ENCODE measurements around the gene COMT.

Gene COMT

GRCh38 chr22:20008221-20008995, 66.8 kb downstream of the COMT start:
- Histone ChIP-seq H3K36me3 (peaks cover 3% of the 10 kb centered on the region; the same call in 1 of the 2 replicates), H3K27ac (no peak overlapping the region), H3K27me3 (ENCODE audit: insufficient read depth, low read depth, severe bottlenecking) (no peaks in the 10 kb centered on the region), H3K9me3 (ENCODE audit: severe bottlenecking) (peaks cover 7% of the 10 kb centered on the region), H3K4me3 (ENCODE audit: low read depth, low read length) (no peak overlapping the region)
- DNase-seq: no peak
- TF ChIP-seq CTCF (IDR thresholded peaks at IDR 0.05; ENCODE audit: low read depth, low read length): no peak

- DNase-seq: no peak
- Histone ChIP-seq H3K27ac (no peak overlapping the region), H3K27me3 (ENCODE audit: insufficient read depth, low read depth, severe bottlenecking) (no peaks in the 10 kb centered on the region), H3K9me3 (ENCODE audit: severe bottlenecking) (peaks cover 7% of the 10 kb centered on the region), H3K36me3 (peaks cover 3% of the 10 kb centered on the region; the same call in 1 of the 2 replicates), H3K4me3 (ENCODE audit: low read depth, low read length) (no peak overlapping the region)
- TF ChIP-seq CTCF (IDR thresholded peaks at IDR 0.05; ENCODE audit: low read depth, low read length): no peak
Measured at GRCh38 chr22:20009018-20009491, 67.5 kb downstream of the COMT start.

DNA sequence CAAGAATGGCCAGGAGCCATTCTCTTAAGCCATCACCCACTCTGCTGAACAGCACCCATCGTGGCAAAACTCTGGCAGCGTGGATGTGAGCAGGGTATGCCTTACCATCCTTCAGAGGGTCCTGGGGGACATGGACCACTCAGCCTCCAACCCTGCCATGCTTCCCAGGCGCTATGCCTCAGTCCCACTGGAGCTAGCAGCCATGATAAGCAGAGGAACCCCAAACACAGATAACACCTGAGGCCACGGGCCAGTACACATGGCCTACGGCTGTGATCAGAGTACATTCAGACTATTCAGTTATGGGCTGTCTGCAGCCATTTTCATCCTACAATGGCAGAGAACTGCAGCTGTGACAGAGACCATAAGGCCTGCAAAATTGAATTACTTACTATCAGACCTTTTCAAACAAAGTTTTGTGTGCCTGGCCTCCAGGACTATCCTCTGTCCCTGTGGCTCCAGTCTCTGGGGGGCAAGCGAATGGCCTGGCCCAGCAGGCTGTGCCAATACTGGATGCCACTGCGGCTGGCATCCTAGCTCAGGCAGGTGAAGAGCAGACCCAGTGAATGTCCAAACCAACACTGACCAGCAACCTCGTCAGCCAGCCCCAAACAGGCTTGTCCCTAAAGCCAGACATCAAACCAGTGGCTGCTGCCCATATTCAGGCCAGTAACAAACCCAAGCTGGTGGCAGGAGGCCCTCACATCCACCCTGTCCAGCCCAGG, 68.2 kb downstream of the COMT start:
- H3K36me3 ChIP-seq: peaks cover 3% of the 10 kb centered on the region; the same call in 1 of the 2 replicates
- DNase-seq: no peak
- no peak overlapping the region for H3K27ac ChIP-seq
- H3K4me3 ChIP-seq (ENCODE audit: low read depth, low read length): no peak overlapping the region
- H3K9me3 ChIP-seq (ENCODE audit: severe bottlenecking): peaks cover 2% of the 10 kb centered on the region
- no peaks in the 10 kb centered on the region for H3K27me3 ChIP-seq (ENCODE audit: insufficient read depth, low read depth, severe bottlenecking)
- TF ChIP-seq CTCF (IDR thresholded peaks at IDR 0.05; ENCODE audit: low read depth, low read length): no peak

DNA sequence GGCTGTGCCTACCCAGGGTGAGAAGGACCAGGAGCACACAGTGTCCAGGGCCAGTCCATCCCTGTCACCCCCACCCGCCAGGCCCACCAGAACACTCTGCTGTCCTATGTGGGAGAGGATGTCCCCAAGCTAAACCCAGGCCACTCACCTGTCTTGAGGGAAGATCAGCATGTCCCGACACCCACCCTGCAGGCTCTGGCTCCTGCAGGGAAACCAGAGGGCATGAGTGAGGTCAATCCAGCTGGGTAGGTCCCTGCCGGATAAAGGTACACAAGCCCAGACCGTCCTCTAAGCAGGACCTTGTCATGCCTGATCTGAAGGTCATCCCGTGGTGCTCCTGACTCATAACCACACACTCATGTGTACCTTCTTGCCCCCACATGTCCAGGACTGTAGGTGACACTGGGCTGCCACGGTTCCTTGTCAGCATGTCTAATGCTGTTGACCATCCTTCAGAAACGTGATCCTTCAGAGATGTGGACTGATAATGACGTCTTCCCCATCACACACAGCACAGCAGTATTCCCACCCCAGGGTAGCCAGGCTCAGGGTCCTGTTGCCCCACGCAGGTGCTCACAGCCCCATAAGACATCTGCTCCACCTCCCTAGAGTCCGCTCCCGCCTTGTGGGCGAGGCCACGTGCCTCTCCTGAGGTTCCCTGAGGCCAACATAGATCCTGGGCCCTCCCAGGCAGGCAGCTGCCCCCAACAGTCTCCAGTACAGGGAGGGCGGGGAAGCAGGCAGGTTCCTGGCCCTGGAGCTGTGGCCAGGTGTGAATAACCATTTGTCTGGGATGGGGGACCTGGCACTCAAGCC, 68.9 kb downstream of the COMT start:
- H3K9me3 ChIP-seq (ENCODE audit: severe bottlenecking): no peaks in the 10 kb centered on the region
- no peak overlapping the region for H3K4me3 ChIP-seq (ENCODE audit: low read depth, low read length)
- DNase-seq: peak; percentile 48
- no peak for TF ChIP-seq CTCF (IDR thresholded peaks at IDR 0.05; ENCODE audit: low read depth, low read length)
- H3K27ac ChIP-seq: no peak overlapping the region
- H3K27me3 ChIP-seq (ENCODE audit: insufficient read depth, low read depth, severe bottlenecking): no peaks in the 10 kb centered on the region
- H3K36me3 ChIP-seq: peaks cover 3% of the 10 kb centered on the region; the same call in 1 of the 2 replicates

GRCh38 chr22:20011123-20011992, 69.8 kb downstream of the COMT start:
- Histone ChIP-seq H3K27ac (no peak overlapping the region), H3K9me3 (ENCODE audit: severe bottlenecking) (no peaks in the 10 kb centered on the region), H3K36me3 (peaks cover 3% of the 10 kb centered on the region; the same call in 1 of the 2 replicates), H3K4me3 (ENCODE audit: low read depth, low read length) (no peak overlapping the region), H3K27me3 (ENCODE audit: insufficient read depth, low read depth, severe bottlenecking) (no peaks in the 10 kb centered on the region)
- DNase-seq: no peak
- TF ChIP-seq CTCF (IDR thresholded peaks at IDR 0.05; ENCODE audit: low read depth, low read length): no peak
